ENCODE data around the gene KRT40.

DNA sequence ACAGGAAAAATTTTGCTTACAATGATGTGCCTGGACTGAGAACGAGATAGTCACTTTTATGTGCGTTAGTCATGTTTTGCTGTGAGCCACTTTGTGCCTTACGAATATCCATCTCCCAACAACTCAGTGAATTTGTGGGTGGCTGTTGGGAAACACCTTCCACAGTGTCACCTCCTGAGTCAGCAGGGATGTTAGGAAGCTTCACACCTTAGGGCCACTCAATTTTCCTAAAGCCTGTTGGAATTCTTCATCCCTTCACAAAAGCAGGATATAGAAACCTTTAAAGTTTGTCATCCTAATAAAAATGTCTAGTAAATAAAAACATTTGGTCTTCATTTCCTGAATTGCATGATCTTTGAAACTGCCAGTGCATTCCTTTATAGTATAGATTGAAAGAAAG is 29.1 kb upstream of the KRT40 start:
- TF ChIP-seq FOXK2 (IDR thresholded peaks at IDR 0.05) (no peak), FOXA1 (IDR thresholded peaks at IDR 0.05) (no peak), HDGF (IDR thresholded peaks at IDR 0.05; ENCODE audit: borderline replicate concordance) (no peak), ARNT (IDR thresholded peaks at IDR 0.05) (no peak)
- TF ChIP-seq, protein P1, sequence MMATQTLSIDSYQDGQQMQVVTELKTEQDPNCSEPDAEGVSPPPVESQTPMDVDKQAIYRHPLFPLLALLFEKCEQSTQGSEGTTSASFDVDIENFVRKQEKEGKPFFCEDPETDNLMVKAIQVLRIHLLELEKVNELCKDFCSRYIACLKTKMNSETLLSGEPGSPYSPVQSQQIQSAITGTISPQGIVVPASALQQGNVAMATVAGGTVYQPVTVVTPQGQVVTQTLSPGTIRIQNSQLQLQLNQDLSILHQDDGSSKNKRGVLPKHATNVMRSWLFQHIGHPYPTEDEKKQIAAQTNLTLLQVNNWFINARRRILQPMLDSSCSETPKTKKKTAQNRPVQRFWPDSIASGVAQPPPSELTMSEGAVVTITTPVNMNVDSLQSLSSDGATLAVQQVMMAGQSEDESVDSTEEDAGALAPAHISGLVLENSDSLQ (IDR thresholded peaks at IDR 0.05), result no peak

All from HEK293T (cell line).